Fibroblast of skin of scalp (primary cell): Measurements from ENCODE around the gene LDLRAD4.

Experiments used
- DNase-seq: peaks from one replicate; pipeline ENCODE4 v3.0.0-alpha.2; 2013

The LDLRAD4 gene

DNA sequence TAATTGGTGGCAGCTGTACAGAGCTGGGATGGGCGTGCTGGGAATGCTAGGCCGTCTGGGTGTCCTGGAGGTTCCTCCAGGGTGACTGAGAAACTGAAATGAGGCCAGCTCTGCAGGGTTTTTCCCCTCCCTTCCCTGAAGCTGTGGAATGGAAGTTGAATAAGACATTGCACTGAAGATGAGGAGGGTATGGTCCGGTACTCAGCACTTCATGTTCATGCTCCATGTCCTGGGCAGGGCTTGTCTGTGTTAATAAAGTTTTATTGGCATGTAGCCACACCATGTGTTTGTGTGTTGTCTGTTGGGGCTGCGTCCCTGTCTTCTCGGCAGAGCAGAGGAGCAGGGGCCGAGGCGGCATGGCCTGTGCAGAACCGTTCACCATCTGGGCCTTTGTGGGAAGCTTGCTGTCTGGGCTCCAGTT, 154.0 kb downstream of the LDLRAD4 start:
- DNase-seq = peak; percentile 46

DNA sequence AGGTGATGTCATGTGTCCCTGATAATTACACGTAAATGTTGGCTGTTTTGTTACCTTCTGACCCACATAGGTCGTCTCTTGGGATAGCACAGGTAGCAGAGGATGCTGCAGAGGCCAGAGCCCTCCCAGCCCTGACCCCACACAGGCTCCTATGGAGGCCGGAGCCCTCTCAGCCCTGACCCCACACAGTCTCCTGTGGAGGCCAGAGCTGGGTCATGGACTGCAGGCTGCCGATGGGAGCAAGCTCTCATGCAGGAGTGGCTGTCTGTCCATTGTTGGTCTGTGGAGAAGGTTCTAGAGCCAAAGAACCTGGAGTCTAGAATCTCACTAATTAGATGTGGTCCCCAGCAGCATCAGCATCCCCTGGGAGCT, 155.5 kb downstream of the LDLRAD4 start:
- no peak for DNase-seq

DNA sequence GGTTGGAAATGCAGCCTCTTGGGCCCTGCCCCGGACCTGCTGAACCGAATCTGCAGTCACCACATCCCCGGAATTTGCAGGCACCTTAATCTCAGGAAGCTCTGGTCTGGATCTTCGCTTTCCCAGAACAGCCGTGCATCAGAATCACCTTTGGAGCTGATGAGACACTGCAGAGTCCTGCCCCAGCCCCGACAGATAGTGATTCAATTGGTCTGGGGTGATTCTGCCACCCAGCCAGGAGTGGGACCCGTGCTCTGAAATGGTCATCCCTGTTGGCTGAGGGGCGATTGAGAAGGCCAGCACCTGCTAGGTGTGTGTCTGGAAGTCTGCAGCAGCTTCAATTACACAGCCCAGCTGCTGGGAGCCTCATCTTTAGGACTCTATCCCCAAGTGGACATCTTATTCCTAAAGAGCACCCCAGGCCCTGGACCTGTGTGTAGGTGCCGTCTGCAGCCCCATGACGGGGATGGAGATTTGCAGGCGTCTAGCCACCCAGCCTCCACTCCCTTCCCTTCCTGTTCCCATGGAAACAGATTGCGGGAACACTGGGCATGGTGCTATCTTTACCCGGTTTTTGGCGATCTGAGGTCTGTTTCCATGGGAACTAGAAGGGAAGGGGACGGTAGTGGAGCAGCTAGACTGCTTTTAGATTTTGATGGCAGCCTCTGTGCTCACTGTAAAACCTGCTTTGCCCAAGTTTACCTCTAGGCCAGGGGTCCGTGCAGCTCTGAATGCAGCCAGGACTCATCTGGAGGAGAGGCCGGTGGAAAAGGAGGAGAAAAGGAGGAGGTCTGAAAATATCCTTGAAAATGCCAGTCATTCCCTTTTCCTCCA, 156.1 kb downstream of the LDLRAD4 start:
- no peak for DNase-seq

DNA sequence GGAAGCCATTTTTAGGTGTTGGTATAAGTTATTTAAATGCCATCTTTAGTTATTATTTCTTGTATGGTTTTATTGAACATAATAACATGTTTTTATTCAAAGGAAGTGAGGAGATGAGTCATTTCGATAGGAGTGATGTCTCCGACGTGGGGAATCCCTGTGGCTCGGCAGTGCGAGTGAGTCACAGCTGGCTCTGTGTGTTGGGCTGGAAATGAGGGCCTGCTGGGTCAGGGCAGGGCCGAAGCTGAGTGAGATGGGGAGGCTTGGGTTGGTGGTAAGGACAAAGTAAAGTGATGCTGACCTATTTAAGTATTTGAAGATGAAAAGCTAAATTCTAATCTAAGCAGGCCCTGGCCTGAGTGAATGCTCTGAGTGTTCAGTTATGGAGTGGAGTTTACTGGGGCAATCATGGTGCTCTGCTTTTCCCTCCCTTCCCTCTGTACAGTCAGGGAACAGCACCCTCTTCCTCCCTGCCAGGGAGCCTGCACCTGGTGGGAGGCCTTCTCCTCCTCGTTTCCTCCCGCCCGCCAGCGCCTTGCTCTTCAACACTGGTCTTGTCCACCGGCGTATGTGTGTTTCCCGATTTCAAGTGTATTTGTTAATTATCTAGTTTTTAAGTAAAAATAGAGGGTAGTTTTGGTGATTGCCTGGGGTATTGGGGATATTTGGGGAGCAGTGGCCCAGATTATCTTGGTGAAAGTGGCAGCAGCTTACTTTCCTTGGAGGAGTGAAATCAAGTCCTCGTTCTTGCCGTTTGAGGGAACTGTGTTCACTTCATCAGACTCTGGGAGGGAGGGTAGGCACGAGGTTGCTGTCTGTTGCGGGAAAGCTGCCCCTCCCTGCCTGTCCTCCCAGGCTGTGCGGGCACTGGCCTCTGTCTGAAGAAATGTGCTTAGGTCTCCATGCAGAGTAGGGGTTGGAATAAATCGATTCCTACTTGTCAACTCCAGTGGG, 157.0 kb downstream of the LDLRAD4 start:
- peak; percentile 88 for DNase-seq

GRCh38 chr18:13376298-13376840, 157.8 kb downstream of the LDLRAD4 start:
- DNase-seq = no peak

DNA sequence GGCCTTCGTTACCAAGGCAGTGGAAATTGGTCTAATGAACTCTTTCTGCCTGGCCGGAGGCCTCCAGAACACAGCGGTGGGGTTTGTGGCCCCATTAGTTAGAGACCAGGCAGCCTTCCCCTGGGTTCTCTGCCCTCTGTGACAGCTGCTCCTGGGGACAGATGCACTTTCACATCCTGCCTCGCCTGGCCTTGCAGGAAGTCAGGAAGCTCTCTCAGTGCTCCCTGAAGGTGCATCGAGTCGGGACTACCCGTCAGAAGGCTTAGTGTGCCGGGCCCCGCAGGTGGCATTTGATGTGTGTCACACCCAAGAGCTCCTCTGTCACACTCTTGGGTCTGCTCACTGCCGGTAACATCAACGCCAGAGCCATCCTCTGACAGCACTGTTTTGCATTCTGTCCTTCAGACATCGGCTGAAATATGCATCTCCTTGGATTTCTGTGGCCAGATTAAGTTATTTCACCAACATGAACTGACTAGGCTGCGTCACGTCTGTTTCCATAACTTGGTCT, 158.3 kb downstream of the LDLRAD4 start:
- DNase-seq = no peak

GRCh38 chr18:13377496-13377895, 158.9 kb downstream of the LDLRAD4 start:
- DNase-seq = no peak

DNA sequence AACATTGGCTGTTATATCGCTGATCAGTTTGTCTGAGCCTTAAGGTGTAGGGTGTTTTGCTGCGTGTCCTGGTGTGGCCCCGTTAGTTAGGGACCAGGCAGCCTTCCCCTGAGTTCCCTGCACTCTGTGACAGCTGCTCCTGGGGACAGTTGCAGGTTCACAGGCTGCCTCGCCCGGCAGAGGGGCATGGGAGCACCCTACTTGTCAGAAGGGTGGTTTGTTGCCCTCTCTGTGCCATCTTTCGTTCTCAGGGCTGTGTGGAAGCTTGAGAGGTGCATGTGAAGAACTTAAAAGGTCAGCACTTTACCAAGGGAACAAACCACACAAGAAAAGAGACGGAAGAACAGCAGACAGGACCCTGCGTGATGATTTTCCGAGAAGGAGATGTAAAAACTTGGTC, 159.6 kb downstream of the LDLRAD4 start:
- no peak for DNase-seq

GRCh38 chr18:13379062-13379865, 160.7 kb downstream of the LDLRAD4 start:
- no peak for DNase-seq

DNA sequence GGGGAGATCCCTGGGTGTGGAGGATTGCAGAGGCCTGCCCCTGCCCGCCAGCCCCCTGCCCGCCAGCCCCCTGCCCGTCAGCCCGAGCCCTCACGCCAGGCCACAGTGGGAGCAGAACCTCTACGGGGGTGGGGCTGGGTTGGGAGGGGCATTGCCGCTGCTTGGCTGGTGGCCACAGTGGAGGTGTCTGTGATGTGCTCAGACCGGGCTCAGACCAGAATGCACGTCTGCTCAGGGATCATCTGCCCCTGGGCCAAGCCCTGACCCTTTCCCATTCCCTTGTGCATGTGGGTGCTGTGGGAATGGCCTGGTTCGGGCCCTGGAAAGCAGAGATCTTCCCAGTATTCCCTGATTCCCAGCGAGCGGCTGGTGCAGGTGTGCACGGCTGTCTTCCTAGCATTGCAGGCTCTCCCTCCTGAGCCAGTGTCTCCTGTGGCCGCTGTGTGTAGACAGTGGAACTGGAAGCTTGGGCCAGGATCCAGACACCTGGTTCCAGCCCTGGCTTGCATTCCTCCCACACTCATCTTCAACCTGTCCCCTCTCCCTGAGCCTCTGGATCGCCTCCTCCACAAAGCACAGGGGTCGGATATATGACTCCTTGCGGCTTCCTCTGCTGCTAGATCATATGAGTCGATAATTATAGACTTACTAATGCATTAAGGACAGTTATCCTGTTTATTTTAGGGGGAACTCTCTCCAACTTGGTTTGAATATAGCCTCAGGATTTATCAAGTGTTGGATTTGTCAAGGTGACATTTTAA, 161.6 kb downstream of the LDLRAD4 start:
- no peak for DNase-seq

DNA sequence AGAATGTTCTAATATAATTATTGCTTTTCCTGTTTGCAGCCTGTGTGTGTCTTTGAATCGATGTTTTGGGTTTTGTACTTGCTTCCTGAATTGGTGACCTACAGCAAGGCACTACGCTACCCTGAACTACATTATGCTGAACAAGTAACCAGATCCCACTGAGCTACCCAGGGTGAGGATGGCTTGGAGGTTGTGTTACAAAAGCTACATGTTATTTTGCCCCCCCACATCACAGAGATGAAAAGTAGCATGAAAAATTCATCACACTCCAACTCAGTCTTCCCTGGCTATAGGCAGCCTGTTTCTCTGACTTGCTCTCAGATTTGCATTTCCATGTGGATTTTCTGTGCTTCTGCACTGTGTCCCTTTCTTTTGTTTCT, 162.1 kb downstream of the LDLRAD4 start:
- no peak for DNase-seq

DNA sequence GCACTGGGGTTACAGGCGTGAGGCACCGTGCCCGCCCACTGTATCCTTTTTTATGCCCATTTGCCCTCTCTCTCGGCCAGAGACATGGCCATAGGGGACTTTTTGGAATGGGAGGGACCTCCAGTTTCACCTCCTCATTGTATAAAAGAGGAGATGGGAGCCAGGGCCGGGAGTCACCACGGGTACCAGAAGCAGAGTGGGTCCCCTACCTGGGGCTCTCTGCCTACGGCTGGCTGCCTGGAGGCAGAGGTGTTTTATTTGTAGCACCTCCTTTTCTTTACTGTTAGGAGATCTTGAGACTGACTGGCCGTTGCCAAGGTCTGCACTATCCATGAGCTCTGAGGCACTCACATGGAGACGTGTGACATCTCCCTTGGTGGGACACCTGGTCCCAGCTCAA, 162.8 kb downstream of the LDLRAD4 start:
- DNase-seq = no peak

DNA sequence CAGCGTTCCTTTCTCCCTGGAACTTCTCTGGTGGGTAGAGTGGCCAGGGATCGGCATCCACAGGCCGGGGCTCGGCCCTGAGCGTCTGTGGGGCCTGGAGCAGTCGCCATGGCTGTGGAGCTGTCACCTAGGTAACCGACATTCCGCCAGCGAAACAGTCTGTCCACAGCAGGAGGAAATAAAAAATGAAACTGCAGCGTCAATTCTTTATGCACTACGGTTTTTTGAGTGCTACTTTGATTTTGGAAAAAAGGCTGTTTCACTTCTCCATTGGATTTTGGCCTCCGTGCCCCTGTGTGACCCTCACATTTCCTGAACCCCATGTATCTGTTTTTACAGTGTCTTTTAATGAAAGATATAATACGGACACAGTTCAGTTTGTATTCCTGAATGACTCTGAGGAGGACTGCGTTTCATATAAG, 163.4 kb downstream of the LDLRAD4 start:
- DNase-seq = peak; percentile 66

- DNase-seq = peak; percentile 60
Measured at GRCh38 chr18:13382366-13382953, 163.9 kb downstream of the LDLRAD4 start.

GRCh38 chr18:13382954-13383827, 164.6 kb downstream of the LDLRAD4 start:
- no peak for DNase-seq

- DNase-seq = no peak
Measured at GRCh38 chr18:13386891-13387801, 168.6 kb downstream of the LDLRAD4 start.

GRCh38 chr18:13387855-13388548, 169.4 kb downstream of the LDLRAD4 start:
- DNase-seq = peak; percentile 79
